Endothelial cell of hepatic sinusoid (primary cell): Measurements from ENCODE around the gene KRT40.

Source experiments
- in situ Hi-C: cut with HindIII; loops from 2 replicates; pipeline ENCODE4 v1.10.0; 2017; ENCODE audit warnings: low sequenced_read_pairs

Gene KRT40

DNA sequence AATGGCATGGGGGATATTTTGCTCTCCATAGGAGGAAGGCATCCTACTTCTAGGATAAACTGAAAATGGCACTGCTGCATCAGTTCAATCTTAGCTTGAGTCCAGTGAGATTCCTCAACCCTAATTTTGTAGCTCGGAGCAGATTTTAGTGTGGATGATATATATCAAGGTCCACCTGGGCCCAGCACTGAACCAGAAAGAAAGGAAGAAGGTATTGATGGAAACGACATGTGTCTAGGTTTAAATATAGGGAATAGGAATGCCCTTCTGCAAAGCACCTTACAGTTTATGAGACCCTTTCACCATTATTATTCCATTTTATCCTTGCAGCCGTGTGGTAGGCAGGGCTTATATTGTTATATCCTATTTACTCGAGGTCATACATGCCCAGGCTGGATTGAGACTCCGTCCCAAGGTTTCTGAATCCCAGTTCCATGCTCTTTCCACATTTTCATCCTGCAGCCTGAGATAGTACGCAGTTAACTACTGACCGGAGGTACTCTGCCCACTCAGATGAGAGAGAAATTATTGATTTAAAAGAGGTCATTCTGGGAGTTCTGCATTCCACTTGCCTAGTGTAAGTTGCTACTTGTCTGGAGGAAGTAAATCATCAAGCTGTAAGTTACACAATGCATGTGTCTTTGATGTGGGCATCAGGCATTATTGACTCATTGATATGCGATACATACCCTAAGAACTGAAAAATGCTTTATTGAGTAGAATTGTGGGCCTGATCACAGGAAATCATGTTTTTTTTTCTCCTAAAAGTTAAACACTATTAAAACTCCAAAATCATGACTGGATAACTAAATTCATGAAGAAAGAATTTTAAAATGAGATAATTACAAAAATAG, 27.5 kb downstream of the KRT40 start:
- in situ Hi-C loops, result no loop called here

GRCh38 chr17:40953881-40954280, 30.2 kb downstream of the KRT40 start:
- in situ Hi-C loops, result no loop called here

DNA sequence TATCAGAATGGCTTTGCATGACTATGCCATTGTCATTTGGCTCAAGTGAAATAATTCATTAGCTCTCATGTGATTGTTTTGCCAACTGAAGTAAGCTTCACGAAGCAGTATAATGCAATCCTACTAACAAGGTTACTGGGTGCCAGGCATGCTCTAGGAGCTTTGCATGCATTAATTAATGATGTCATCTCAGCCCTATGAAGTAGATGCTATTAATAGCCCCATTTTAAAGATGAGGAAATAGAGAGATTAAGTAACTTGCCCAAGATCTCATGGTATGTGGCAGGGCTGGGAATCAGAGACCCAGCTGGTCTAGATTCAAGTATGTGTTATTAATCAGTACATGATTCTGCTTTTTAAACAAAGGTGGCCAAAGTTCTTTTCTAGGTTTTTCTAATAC, 31.5 kb downstream of the KRT40 start:
- in situ Hi-C loops, result no loop called here

- in situ Hi-C loops, result no loop called here
Measured at GRCh38 chr17:40952154-40952553, 32.0 kb downstream of the KRT40 start.

DNA sequence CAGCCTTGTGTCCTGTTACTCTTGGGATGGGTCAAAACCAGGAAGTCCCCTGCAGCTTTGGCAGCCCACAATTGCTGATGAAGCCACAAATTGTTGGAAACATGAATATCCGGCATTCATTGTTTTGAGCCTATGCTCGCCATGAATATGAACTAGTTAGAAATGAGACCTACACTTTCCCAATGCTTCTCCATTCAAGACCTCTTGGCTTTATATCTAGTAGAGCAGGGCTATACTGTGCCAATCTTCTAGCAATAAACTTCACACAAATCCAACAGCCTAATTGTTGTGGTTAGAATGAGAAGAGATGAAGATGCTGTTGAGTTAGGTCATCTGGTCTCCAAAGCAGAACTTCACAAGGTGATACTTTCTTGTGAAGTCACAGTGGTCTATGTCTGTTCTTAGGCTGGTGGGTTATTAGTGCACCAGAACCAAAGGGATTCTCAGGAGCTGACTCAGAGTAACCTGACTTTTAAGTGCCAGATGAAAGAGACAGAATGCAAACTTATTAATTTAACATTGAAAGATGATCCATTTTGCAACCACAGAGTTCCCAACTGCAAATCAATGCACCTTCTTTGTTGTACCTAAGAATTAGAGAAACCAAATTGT, 33.0 kb downstream of the KRT40 start:
- in situ Hi-C loops, result no loop called here

GRCh38 chr17:40950176-40950575, 34.0 kb downstream of the KRT40 start:
- in situ Hi-C loops, result no loop called here

- in situ Hi-C loops, result no loop called here
Measured at GRCh38 chr17:40949418-40949817, 34.7 kb downstream of the KRT40 start.

- in situ Hi-C loops, result no loop called here
Measured at GRCh38 chr17:40947929-40948328, 36.2 kb downstream of the KRT40 start.

DNA sequence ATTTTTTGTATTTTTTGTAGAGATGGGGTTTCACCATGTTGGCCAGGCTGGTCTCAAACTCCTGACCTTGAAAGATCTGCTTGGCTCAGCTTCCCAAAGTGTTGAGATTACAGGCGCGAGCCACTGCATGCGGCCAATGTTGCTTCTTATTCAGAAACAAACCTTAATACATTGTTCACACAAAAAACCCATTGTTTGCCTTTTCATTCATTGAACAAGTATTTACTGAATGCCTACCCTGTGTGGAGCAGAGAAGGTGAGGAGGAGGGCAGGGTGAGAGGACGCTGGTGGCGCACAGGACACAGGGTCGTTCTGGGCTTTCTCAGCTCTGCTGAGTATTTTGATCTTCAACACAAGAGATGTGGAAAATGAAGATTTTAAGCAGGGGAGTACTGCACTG, 38.7 kb downstream of the KRT40 start:
- in situ Hi-C loops, result no loop called here

GRCh38 chr17:40944531-40944930, 39.6 kb downstream of the KRT40 start:
- in situ Hi-C loops, result no loop called here

- in situ Hi-C loops, result no loop called here
Measured at GRCh38 chr17:40942553-40942952, 41.6 kb downstream of the KRT40 start.

GRCh38 chr17:40940266-40940665, 43.9 kb downstream of the KRT40 start:
- in situ Hi-C loops, result no loop called here

DNA sequence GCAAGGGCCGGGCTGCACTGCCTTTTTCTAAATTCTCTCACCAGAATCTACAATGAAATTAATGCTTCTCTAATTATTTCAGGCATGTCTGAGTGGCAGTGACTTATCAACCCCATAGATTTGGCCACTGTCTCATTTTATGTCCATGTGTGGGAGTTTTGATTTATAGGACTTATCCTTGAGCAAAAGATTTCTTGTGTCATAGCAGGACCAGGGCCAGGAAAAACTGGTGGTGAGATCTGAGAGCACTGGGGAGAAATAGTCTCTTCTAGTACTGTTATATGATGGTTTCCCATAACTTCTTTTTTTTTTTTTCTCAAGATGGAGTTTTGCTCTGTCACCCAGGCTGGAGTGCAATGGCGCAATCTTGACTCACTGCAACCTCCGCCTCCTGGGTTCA, 45.1 kb downstream of the KRT40 start:
- in situ Hi-C loops, result no loop called here

DNA sequence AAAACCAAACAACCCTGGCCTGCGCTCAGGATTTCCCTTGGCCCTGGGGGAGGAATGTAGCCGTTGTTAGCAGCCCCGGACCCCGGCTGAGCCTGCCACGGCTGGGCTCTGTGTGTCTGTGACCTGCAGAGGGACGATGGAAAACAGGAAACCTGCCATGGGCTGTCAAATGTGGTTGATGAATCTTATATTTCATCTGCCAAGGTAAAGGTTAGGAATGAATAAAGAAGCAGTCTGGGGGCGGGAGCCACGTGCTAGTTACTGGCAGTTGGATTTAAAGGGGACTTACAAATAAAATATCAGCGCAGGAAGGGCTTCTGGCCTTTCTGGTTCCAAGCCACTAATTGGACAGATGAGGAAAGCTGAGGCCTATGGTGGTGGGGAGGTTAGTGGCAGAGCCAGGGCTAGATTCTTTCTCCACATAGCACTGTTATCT, 46.7 kb downstream of the KRT40 start, which contains the start of gene KRT23:
KRT23 (minus strand) TSS at position 263 of the 436 bp plus-strand sequence. CDS start 1,043 bp downstream, outside the sequence.
- in situ Hi-C loops, result no loop called here

DNA sequence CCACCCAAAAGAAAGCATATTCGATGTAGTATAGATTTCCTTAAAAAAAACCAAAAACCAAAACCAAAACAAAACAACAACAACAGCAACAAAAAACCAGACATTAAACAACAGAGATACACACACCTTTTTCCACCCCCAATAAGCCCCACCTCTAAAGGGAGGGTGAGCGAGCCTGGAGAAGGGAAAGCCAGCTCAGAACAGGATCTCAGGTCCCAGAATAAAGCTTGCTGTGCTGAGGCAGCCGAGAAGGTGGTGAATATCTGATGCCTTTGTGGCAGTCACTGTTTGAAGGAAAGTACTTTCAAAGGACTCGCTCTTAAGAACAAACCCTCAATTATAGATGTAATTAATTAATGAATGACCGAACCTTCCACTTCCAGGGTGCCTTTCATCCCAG, 47.1 kb downstream of the KRT40 start:
- in situ Hi-C loops, result no loop called here

- in situ Hi-C loops, result no loop called here
Measured at GRCh38 chr17:40936437-40936971, 47.6 kb downstream of the KRT40 start.

DNA sequence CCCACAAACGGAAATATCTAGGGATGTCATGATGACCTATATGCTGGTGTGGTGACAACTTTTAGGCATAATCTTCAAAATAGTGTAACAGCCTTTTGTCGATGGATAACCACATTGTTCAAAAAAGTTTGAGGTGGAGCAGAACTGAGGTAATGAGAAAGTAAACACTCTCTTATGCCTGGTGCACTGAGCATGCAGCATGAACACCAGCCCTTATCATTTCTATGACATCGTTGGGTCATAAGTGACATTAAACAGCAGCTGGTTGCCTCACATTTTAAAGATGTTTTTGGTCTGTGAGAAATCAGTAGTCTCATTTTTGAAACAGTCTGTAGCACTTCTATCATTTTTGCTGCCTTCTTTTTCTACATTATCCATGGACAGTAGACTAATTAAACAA, 48.5 kb downstream of the KRT40 start:
- in situ Hi-C loops, result no loop called here

DNA sequence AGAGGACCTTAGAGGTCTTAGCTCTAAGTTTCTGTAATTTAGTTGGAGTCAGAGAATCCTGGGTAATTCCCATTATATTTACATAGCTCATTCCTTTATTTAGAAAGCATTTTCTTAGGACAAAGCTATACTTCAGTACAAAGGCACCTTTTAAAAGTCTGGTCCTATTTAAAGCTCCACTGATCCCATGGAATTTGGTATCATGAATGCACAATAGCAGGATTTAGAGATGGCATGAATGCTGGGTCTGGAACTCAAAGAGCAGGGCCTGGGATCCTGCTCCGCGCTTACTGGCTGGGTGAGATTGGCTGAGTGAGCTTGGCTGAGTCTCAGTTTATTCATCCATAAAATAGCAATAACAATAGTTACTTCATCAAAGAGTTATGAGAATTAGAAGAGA, 51.5 kb downstream of the KRT40 start:
- in situ Hi-C loops, result no loop called here

- in situ Hi-C loops, result no loop called here
Measured at GRCh38 chr17:40931311-40931710, 52.8 kb downstream of the KRT40 start.
